MM.1S (cell line): ENCODE data around the gene DHH.

Experiments used
- EZH2 ChIP-seq: fragments of 300-600 bp; sonication (generic); optimal IDR thresholded peaks from 2 replicates; pipeline ENCODE3; 2017; ENCODE audit warnings: low read depth, mild to moderate bottlenecking, antibody characterized with exemption, low read length, mixed read lengths
- TF ChIP-seq, protein P1 (sequence below): fragments of 300-600 bp; sonication (generic); IDR thresholded peaks from 2 replicates; pipeline ENCODE4 v1.5.1; 2016; ENCODE audit warnings: antibody characterized with exemption, low read length, mixed read lengths

DNA sequence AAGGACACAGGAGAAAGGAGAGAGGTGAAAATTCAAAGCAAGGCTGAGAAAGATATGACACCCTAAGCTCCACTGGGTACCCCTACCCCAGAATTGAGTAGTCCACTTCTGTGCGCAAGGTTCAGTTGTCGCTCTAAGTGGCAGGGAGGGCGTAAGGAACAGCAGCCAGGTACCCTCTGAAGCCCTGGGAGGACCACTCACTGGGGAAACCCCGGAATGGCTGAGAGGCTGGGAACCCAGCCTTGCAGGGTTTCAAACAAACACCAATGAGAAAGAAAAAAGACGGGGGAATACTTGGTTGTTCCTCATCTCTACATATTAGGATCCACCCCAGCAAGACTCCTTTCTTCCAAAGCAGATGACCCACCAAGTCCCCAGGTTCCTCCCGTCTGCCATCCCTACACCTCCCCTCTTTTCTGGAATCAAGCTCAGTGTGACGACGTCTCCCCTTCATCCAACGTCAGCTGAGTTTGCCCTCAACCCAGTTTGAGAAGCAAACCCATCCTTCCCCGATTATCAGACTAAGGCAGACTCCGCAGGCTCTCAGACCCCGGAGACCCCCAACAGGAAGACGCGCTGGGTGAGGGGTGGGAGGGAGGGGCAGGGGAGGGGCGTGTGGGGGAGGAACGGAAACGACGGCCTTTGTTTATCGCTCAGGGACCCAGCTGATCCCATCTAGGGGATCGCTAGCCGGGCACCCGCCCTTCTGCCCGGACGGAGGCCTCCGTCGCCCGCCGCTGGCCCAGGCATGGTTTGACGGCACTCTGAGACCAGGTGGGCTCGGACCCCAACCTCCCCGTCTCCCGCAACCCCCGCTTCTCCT, 15.3 kb upstream of the DHH start:
- TF ChIP-seq, protein P1, sequence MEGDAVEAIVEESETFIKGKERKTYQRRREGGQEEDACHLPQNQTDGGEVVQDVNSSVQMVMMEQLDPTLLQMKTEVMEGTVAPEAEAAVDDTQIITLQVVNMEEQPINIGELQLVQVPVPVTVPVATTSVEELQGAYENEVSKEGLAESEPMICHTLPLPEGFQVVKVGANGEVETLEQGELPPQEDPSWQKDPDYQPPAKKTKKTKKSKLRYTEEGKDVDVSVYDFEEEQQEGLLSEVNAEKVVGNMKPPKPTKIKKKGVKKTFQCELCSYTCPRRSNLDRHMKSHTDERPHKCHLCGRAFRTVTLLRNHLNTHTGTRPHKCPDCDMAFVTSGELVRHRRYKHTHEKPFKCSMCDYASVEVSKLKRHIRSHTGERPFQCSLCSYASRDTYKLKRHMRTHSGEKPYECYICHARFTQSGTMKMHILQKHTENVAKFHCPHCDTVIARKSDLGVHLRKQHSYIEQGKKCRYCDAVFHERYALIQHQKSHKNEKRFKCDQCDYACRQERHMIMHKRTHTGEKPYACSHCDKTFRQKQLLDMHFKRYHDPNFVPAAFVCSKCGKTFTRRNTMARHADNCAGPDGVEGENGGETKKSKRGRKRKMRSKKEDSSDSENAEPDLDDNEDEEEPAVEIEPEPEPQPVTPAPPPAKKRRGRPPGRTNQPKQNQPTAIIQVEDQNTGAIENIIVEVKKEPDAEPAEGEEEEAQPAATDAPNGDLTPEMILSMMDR = no peak
- no peak for TF ChIP-seq EZH2
